D721Med (cell line): ENCODE results near the gene CCDC150.

ENCODE experiments used
- DNase-seq: peaks from one replicate; pipeline ENCODE4 v3.0.0; 2011; ENCODE audit warnings: low spot score; ENCODE audit not compliant: insufficient read length
- FAIRE-seq: peaks from 2 replicates; lab custom pipeline; 2011; peaks lifted over from hg19 to GRCh38; lab: Jason Lieb, UNC
- TF ChIP-seq, protein P1 (sequence below): IDR thresholded peaks from 2 replicates; pipeline ENCODE4 v1.5.1; 2012; ENCODE audit warnings: mild to moderate bottlenecking, control low read depth; ENCODE audit not compliant: insufficient read depth; ENCODE audit errors: missing control alignments

Gene CCDC150

GRCh38 chr2:196743165-196743564 is 103.7 kb downstream of the CCDC150 start:
- FAIRE-seq, result no peak
- no peak for DNase-seq
- TF ChIP-seq, protein P1, sequence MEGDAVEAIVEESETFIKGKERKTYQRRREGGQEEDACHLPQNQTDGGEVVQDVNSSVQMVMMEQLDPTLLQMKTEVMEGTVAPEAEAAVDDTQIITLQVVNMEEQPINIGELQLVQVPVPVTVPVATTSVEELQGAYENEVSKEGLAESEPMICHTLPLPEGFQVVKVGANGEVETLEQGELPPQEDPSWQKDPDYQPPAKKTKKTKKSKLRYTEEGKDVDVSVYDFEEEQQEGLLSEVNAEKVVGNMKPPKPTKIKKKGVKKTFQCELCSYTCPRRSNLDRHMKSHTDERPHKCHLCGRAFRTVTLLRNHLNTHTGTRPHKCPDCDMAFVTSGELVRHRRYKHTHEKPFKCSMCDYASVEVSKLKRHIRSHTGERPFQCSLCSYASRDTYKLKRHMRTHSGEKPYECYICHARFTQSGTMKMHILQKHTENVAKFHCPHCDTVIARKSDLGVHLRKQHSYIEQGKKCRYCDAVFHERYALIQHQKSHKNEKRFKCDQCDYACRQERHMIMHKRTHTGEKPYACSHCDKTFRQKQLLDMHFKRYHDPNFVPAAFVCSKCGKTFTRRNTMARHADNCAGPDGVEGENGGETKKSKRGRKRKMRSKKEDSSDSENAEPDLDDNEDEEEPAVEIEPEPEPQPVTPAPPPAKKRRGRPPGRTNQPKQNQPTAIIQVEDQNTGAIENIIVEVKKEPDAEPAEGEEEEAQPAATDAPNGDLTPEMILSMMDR, result no peak

- no peak for DNase-seq
- TF ChIP-seq, protein P1, result no peak
- no peak for FAIRE-seq
Measured at GRCh38 chr2:196745711-196746110, 106.2 kb downstream of the CCDC150 start.

DNA sequence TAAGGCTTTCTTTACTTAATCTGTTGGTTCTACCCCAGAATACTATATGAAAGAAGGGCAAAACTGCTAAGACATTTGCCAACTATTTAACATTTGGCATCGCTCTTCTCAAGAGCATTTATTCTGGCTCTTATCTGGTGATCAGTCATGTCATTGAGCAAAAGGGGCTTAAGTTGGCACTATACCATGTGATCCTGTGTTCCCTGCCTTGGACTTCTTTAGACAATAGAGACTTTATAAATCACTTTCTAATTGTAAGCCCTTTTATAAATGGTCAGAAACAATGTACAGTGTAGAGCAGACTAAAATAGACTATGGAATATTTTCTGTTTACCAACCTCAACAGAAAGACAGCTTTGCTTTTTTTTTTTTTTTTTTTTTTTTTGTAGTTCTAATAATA is 107.9 kb downstream of the CCDC150 start:
- DNase-seq (no peak), FAIRE-seq (no peak)
- TF ChIP-seq, protein P1, result no peak

DNA sequence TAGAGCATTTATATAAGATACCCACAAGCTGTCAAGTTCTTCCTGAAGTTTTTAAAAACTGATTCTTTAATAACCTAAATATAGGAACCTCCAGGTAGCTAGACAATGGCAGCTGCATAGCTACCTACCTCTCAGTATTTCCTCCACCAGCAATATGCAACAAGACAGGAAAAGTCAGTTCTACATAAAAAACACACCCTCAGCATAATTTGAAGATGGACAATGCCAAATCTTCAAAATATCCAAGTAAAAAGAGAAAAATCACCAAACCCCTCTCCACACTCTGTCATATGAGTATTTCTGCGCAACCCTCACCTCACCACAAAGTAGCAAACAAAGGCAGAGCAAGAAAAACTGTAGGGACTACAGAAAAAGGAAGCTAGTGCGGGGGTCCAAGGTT is 108.6 kb downstream of the CCDC150 start:
- TF ChIP-seq, protein P1, result no peak
- FAIRE-seq, result no peak

GRCh38 chr2:196750291-196750923 is 110.9 kb downstream of the CCDC150 start:
- TF ChIP-seq, protein P1, result no peak
- FAIRE-seq, result peak; percentile 97
- peak; percentile 41 for DNase-seq

More for the DNA sequence above, 108.6 kb downstream of the CCDC150 start:
- no peak for DNase-seq

DNA sequence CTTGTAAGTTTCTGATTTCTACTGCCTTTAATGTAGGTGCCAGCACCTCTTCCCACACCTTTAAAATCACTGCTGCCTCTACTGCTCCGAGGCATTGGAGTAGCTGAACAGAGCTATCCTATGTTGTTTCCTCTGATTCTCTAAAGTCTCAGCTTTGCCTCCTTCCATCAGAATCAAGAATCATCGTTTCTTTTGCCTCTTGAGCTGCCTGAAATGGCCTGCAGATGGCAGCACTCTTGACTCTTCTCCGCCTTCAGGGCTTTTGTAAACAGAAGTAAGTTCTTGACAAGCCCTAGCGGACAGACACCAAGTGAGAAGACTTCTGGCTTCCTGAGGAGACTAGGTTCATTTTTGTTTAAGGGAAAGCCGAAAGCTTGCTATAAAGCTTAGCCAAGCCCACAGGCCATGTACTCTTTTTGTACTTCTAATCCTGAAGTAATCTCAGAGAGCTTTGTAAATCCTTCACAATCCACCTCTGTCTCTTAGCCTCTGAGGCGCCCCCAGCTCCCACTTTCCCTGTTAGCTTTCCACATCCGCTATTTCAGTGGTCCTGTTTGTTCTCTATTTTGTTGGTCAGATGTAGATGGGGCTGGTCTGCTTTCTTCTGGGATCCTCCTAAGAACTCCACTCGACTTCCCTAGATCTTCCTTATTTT is 111.6 kb downstream of the CCDC150 start:
- DNase-seq (no peak), FAIRE-seq (peak; percentile 80)
- TF ChIP-seq, protein P1, result peak; percentile 81
